ENCODE results near the gene F13B.
"Not testable (repeated sequence)": the region's sequence is repeated elsewhere in the genome, so short reads cannot be mapped to it uniquely, and the experiment has no call there.

The F13B gene, protein sequence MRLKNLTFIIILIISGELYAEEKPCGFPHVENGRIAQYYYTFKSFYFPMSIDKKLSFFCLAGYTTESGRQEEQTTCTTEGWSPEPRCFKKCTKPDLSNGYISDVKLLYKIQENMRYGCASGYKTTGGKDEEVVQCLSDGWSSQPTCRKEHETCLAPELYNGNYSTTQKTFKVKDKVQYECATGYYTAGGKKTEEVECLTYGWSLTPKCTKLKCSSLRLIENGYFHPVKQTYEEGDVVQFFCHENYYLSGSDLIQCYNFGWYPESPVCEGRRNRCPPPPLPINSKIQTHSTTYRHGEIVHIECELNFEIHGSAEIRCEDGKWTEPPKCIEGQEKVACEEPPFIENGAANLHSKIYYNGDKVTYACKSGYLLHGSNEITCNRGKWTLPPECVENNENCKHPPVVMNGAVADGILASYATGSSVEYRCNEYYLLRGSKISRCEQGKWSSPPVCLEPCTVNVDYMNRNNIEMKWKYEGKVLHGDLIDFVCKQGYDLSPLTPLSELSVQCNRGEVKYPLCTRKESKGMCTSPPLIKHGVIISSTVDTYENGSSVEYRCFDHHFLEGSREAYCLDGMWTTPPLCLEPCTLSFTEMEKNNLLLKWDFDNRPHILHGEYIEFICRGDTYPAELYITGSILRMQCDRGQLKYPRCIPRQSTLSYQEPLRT

GRCh38 chr1:197066719-197067456, at the start of gene F13B:
Gene F13B (minus strand): TSS chr1:197067260. CDS start chr1:197067223, 37 bp downstream.
- intact Hi-C loops (cut with DNase I), result no loop called here
- DNase-seq, result no peak

DNA sequence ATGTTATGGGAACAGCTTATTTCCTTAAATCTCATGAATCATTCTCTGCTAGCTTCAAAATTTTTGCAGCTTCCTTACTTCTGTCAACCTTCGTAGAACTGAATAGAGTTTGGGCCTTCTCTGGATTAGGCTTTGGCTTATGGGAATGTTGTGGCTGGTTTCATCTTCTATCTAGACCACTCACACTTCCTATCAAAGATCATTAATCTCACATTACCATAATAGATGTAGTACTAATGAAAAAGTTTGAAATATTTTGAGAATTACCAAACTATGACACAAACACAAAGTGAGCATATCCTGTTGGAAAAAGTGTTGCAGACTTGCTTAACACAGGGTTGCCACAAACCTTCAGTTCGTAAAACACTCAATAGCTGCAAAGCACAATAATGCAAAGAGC, 49.1 kb upstream of the F13B start:
- no peak for DNase-seq
- intact Hi-C loops (cut with DNase I), result no loop called here

DNA sequence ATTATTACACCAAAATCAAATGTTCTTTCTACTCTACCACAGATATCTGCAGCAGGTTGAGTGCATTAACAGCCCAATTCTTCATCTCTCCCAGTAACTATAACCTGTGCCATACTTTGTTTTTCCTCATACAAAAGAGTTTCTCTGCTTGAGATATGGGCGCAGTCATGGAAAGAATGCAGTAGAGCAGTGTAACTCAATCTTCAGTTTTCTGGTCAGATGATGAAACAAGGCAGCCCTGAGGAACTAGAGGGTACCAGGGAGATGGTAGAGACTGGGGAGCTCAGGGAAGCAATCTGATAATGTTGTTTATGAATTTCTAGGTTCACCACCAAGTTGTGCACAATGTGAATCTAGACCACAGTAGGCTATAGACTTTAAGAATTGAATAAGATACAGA, 39.8 kb upstream of the F13B start:
- no peak for DNase-seq
- intact Hi-C loops (cut with DNase I), result no loop called here

GRCh38 chr1:197103300-197103699, 36.2 kb upstream of the F13B start:
- DNase-seq, result no peak
- intact Hi-C loops (cut with DNase I), result no loop called here

- DNase-seq, result no peak
- intact Hi-C loops (cut with DNase I), result no loop called here
Observed at GRCh38 chr1:197101978-197102377, 34.9 kb upstream of the F13B start.

DNA sequence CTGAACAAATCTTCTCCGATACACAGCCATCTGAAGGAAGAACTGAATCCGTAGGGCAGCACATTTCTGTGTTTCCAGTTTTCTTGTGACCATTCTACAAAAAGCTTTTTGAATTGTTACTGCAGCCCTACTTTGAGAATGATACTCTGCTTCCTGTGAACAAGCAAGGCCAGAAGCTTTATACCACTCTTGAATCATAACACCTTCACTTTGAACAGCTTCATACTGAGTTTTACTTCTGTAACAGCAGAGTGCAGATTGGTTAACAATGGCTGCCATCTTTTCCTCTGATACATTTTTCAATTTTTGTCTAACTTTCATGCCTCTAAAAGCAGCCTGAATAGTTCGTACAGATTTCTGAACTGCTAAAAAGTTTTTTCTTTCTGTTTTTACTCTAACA, 33.6 kb upstream of the F13B start:
- intact Hi-C loops (cut with DNase I), result no loop called here
- no peak for DNase-seq

- intact Hi-C loops (cut with DNase I), result no loop called here
- DNase-seq, result no peak
Observed at GRCh38 chr1:197099444-197099843, 32.4 kb upstream of the F13B start.

DNA sequence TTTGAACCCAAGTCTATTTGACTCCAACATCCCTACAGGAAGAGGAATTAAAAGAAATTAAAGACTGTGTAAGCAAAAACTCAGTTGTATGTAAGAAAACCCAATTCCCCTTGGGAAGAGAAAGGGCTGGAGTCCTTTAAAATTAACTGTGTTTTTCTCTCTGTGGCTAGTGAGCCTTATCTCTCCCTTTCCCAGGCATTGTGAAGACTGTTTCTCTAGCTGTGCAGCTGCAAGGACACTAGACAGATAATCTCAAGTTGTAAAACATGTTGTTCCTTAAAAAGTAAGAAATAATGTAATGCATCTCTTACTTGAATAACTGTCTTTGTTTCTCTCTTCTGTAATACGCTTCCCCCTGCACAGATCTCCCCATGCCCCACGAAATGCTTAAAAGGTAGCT, 29.9 kb upstream of the F13B start:
- DNase-seq; intact Hi-C loops (cut with DNase I): not testable (repeated sequence)

- no peak for DNase-seq
- intact Hi-C loops (cut with DNase I), result no loop called here
Observed at GRCh38 chr1:197096137-197096536, 29.1 kb upstream of the F13B start.

DNA sequence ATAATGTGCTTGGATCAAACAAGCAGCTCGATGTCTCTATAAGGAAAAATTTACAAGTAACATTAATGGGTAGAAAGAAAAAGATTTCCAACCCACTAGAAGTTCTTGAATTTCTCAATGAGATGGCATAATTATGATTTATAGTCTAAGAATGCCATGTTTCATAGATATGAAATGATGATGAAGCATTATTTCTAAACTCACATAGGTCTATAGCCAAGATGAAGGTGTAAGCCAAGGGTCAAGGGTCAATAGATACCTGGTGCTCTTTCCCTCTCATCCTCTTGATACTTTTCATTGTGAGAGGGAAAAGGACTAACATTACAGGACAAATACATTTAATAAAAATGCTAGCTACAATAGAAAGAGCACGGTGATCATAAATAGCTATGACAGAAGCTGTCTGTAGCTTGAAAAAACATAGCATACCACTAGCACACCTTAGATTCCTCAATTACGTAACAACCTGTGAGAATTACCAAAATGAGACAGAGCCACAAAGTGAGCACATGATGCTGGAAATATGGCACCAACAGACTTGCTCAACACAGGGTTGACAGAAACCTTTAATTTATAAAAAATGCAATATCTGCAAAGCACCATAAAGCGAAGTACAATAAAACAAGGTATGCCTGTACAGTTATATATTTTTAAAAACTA, 26.3 kb upstream of the F13B start:
- intact Hi-C loops (cut with DNase I), result no loop called here
- DNase-seq, result no peak

DNA sequence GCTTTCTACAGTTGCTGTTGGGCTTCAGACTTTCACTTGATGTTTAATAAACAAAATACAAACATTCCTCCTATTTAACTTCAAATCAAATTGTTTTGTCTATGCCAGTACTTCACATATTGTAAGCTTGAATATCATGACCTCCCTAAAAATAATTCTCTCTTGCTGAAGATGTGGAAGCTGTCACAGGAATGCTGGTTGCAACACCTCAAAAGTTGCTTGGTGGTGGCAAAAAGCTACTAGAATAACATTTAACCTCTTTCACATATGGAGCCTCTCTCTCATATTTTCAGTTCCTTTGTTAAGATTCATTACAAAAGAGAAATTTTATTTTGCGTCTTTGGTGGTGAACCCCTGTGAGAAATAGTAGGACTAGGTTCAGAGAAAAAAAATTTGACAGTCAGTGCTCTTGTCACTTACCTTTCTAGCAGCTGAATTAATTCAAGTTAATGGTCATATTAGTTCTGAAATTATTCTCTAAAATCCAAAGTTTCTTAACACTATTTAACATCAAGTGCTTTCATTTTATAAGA, 25.5 kb upstream of the F13B start:
- DNase-seq, result no peak
- intact Hi-C loops (cut with DNase I), result no loop called here

DNA sequence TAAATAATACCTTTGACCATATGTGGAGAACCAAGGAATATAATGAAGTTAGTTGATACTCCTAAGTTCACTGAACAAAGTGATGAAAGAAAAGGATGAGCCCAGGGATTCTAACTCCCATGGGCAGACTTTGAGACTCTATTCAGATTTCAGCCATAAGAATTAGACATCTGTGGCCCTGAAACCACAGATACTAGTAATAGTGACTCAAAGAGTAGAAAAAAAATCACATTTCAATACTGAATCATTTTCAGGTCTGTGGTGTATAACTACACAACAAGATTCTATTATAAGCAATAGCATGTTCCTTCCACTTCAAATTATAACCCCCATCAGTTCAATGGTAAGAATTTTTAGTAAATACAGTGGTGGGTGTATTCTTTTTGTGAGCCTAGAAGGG, 16.4 kb upstream of the F13B start:
- no peak for DNase-seq
- intact Hi-C loops (cut with DNase I), result no loop called here

DNA sequence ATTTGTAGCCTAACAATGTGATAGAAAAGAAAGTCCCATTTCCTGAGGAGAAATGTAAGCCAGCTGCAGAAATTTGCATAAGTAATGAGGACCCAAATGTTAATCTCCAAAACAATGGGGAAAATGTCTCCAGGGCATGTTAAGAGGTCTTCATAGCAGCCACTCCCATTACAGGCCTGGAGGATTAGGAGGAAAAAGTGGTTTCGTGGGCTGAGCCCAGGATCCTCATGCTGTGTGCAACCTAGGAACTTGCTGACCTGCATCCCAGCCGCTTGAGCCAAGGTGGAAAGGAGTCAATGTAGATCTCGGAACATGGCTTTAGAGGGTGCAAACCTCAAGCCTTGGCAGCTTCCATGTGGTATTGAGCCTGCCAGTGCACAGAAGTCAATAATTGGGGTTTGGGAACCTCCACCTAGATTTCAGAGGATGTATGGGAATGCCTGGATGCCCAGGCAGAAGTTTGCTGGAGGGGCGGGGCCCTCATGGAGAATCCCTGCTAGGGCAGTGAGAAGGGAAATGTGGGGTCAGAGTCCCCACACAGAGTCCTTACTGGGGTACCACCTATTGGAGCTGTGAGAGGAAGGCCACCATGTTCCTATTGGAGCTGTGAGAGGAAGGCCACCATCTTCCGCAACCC, 14.2 kb upstream of the F13B start:
- intact Hi-C loops (cut with DNase I), result no loop called here
- no peak for DNase-seq

- intact Hi-C loops (cut with DNase I), result no loop called here
- DNase-seq, result no peak
Observed at GRCh38 chr1:197080323-197080722, 13.3 kb upstream of the F13B start.

- DNase-seq, result no peak
- intact Hi-C loops (cut with DNase I), result no loop called here
Observed at GRCh38 chr1:197076585-197076984, 9.5 kb upstream of the F13B start.

GRCh38 chr1:197073978-197074377, 6.9 kb upstream of the F13B start:
- no peak for DNase-seq
- intact Hi-C loops (cut with DNase I), result no loop called here

DNA sequence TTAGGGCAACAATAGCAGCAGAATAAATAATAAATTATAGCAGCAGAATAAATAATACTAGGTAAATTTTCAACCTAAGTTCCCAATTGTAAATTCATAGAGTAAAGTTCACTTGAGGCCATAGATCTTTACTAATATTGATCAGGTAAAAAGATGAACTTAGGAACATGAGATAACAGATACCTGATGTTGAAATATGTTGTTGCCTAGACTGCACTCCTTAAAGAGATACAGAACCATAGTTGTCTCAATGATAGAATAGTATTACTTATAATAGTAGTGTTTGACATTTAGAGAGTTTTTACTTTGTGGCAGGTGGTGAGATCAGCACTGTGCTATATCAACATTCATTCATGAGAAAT, 378 bp upstream of the F13B start:
- intact Hi-C loops (cut with DNase I), result no loop called here
- no peak for DNase-seq

DNA sequence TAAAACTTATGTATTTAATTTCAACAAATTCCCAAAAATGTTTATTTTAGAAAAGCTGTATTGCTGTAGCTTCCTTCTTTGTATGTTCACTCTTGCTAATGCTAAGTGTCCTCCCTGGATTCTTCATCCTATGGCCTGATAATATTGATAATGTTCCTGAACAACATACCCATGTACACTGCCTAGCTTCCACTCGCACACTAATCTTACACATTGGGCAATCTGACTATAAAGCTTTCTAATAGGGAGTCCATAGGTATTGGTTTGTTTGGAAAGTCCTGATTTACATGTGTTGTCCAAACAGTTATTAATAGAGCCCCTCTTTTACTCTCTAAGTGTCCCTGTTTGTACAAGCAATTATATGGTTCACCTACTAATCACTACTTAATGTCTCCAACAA, 783 bp downstream of the F13B start:
- no peak for DNase-seq
- intact Hi-C loops (cut with DNase I), result no loop called here

GRCh38 chr1:197065559-197065958, 1.5 kb downstream of the F13B start:
- intact Hi-C loops (cut with DNase I), result no loop called here
- no peak for DNase-seq

- intact Hi-C loops (cut with DNase I), result no loop called here
- DNase-seq, result no peak
Observed at GRCh38 chr1:197063212-197063611, 3.8 kb downstream of the F13B start.
